Measurements from ENCODE around the gene SV2C. TPM values are rescaled to one million over a fixed set of nuclear protein-coding genes. Genes with fewer than 3 reads are reported as not detected.

Gene SV2C
- total and polyA plus RNA-seq, 7 donors, result 0.31 to 0.71 (median 0.55) TPM; not detected in 2

- no peaks in the 10 kb centered on the region for H3K4me1 ChIP-seq
- H3K27ac ChIP-seq, result no peak overlapping the region
- H3K9me3 ChIP-seq, result no peaks in the 10 kb centered on the region
- no peak for DNase-seq
- H3K4me3 ChIP-seq, result no peak overlapping the region
- WGBS, 2 donors, result 63 to 69% methylated on average over 4 of the region's 4 CpGs
- TF ChIP-seq POLR2A (IDR thresholded peaks at IDR 0.05), result no peak
- TF ChIP-seq CTCF (IDR thresholded peaks at IDR 0.05), result no peak
- TF ChIP-seq POLR2AphosphoS5 (IDR thresholded peaks at IDR 0.05), result no peak
- no peak for TF ChIP-seq EP300 (IDR thresholded peaks at IDR 0.05)
- no peaks in the 10 kb centered on the region for H3K36me3 ChIP-seq
- H3K27me3 ChIP-seq, result no peaks in the 10 kb centered on the region
- intact Hi-C loops (cut with DNase I), result no loop called here
Measured at GRCh38 chr5:76351176-76351575, 268.0 kb downstream of the SV2C start.

- no peak for DNase-seq
- intact Hi-C loops (cut with DNase I), result no loop called here
- Histone ChIP-seq H3K4me1 (no peaks in the 10 kb centered on the region), H3K4me3 (no peak overlapping the region), H3K9me3 (no peaks in the 10 kb centered on the region), H3K27me3 (no peaks in the 10 kb centered on the region), H3K27ac (no peak overlapping the region), H3K36me3 (no peaks in the 10 kb centered on the region)
- WGBS, 2 donors, result 67 to 83% methylated on average over 8 of the region's 8 CpGs
- TF ChIP-seq POLR2A (IDR thresholded peaks at IDR 0.05) (no peak), CTCF (IDR thresholded peaks at IDR 0.05) (no peak), EP300 (IDR thresholded peaks at IDR 0.05) (no peak), POLR2AphosphoS5 (IDR thresholded peaks at IDR 0.05) (no peak)
Measured at GRCh38 chr5:76351577-76351976, 268.4 kb downstream of the SV2C start.

- H3K36me3 ChIP-seq, result no peaks in the 10 kb centered on the region
- no peak for TF ChIP-seq CTCF (IDR thresholded peaks at IDR 0.05)
- intact Hi-C loops (cut with DNase I), result no loop called here
- no peak overlapping the region for H3K27ac ChIP-seq
- 78 to 88% methylated on average over 5 of the region's 5 CpGs for WGBS, 2 donors
- no peak for DNase-seq
- no peaks in the 10 kb centered on the region for H3K9me3 ChIP-seq
- no peak overlapping the region for H3K4me3 ChIP-seq
- no peaks in the 10 kb centered on the region for H3K4me1 ChIP-seq
- no peaks in the 10 kb centered on the region for H3K27me3 ChIP-seq
Measured at GRCh38 chr5:76356887-76357286, 273.7 kb downstream of the SV2C start.

GRCh38 chr5:76363352-76364225, 280.4 kb downstream of the SV2C start:
- no peaks in the 10 kb centered on the region for H3K9me3 ChIP-seq
- H3K4me1 ChIP-seq, result no peaks in the 10 kb centered on the region
- H3K4me3 ChIP-seq, result no peak overlapping the region
- intact Hi-C loops (cut with DNase I), result no loop called here
- no peak overlapping the region for H3K27ac ChIP-seq
- DNase-seq, result no peak
- H3K36me3 ChIP-seq, result no peaks in the 10 kb centered on the region
- no peaks in the 10 kb centered on the region for H3K27me3 ChIP-seq
- WGBS, 2 donors, result 42 to 62% methylated on average over 17 of the region's 17 CpGs
- TF ChIP-seq CTCF (IDR thresholded peaks at IDR 0.05), result no peak

- no peaks in the 10 kb centered on the region for H3K9me3 ChIP-seq
- TF ChIP-seq CTCF (IDR thresholded peaks at IDR 0.05), result no peak
- TF ChIP-seq EP300 (IDR thresholded peaks at IDR 0.05), result no peak
- TF ChIP-seq POLR2AphosphoS5 (IDR thresholded peaks at IDR 0.05), result no peak
- H3K36me3 ChIP-seq, result no peaks in the 10 kb centered on the region
- DNase-seq, result no peak
- no peaks in the 10 kb centered on the region for H3K4me1 ChIP-seq
- intact Hi-C loops (cut with DNase I), result no loop called here
- no peak overlapping the region for H3K4me3 ChIP-seq
- no peaks in the 10 kb centered on the region for H3K27me3 ChIP-seq
- H3K27ac ChIP-seq, result no peak overlapping the region
- WGBS, 2 donors, result 23 to 65% methylated on average over 2 of the region's 2 CpGs
Measured at GRCh38 chr5:76364226-76364589, 281.0 kb downstream of the SV2C start.

Data from sigmoid colon (tissue), 7 donors.